H1 (cell line): Measurements from ENCODE around the gene EEF2. TPM values are rescaled to one million over a fixed set of nuclear protein-coding genes. Genes with fewer than 3 reads are reported as not detected.

Experiments used
- CTCF ChIA-PET: fragments of 300-600 bp; sonication (Branson Sonifier 250); formaldehyde crosslinking; loops from one replicate; lab custom pipeline; 2021; ENCODE audit not compliant: partially characterized antibody; lab: Charles Lee
- POLR2A ChIA-PET: fragments of 300-600 bp; sonication (Branson Sonifier 250); formaldehyde crosslinking; loops from one replicate; lab custom pipeline; 2021; ENCODE audit warnings: inconsistent platforms; ENCODE audit not compliant: partially characterized antibody; lab: Charles Lee
- DNase-seq, 2 experiments: peaks; one replicate each; pipeline versions ENCODE4 v3.0.0 to v3.0.0-alpha.2; 2010 to 2022; ENCODE audit warnings: low spot score in 2 of 2, low read depth in 1 of 2, mixed read lengths in 1 of 2
- FAIRE-seq: peaks from 2 replicates; lab custom pipeline; 2011; peaks lifted over from hg19 to GRCh38; lab: Jason Lieb, UNC
- H2AFZ ChIP-seq: 2 replicates; pipeline ENCODE4 v1.8.1; 2012; ENCODE audit warnings: low read length, inconsistent platforms
- H2AK5ac ChIP-seq: 2 replicates; pipeline ENCODE4 v1.6.1; 2013; ENCODE audit warnings: low read depth, low read length
- H2BK120ac ChIP-seq: replicated peaks from 2 replicates; pipeline ENCODE3; 2013; ENCODE audit warnings: low read depth, low read length, inconsistent platforms
- H2BK12ac ChIP-seq: 2 replicates; pipeline ENCODE4 v1.6.1; 2013; ENCODE audit warnings: low read depth, low read length
- H2BK15ac ChIP-seq: 2 replicates; pipeline ENCODE4 v1.6.1; 2013; ENCODE audit warnings: low read length
- H2BK20ac ChIP-seq: 2 replicates; pipeline ENCODE4 v1.6.1; 2013; ENCODE audit warnings: low read length
- H2BK5ac ChIP-seq: 2 replicates; pipeline ENCODE4 v1.6.1; 2013; ENCODE audit warnings: low read depth, low read length
- H3K14ac ChIP-seq: 2 replicates; pipeline ENCODE4 v1.6.1; 2013; ENCODE audit warnings: inconsistent platforms; ENCODE audit not compliant: insufficient read length
- H3K18ac ChIP-seq: 2 replicates; pipeline ENCODE4 v1.6.1; 2013; ENCODE audit warnings: low read length; ENCODE audit errors: extremely low read depth
- H3K23ac ChIP-seq: 2 replicates; pipeline ENCODE4 v1.6.1; 2013; ENCODE audit warnings: inconsistent platforms; ENCODE audit not compliant: insufficient read length
- H3K23me2 ChIP-seq: 2 replicates; pipeline ENCODE4 v1.6.1; 2013; ENCODE audit warnings: low read depth, low read length
- H3K27ac ChIP-seq: 2 replicates; pipeline ENCODE4 v1.6.1; 2011; ENCODE audit warnings: low read depth, low read length, inconsistent platforms
- H3K27me3 ChIP-seq, 4 experiments: replicated peaks in 1 of 4; 1 replicate in 1 of 4; 2 replicates in 3 of 4; pipeline versions ENCODE4 v1.6.1 to v1.8.1; 2011 to 2013; ENCODE audit warnings: low read length in 3 of 4, mild to moderate bottlenecking in 3 of 4, inconsistent platforms in 2 of 4, mixed read lengths in 2 of 4, moderate library complexity in 1 of 4; ENCODE audit not compliant: control insufficient read depth in 3 of 4, insufficient read depth in 3 of 4; ENCODE audit errors: extremely low read depth in 1 of 4
- H3K36me3 ChIP-seq, 4 experiments: 2 replicates each; pipeline versions ENCODE4 v1.6.1 to v1.8.1; 2011 to 2013; ENCODE audit warnings: mild to moderate bottlenecking in 4 of 4, low read length in 3 of 4, moderate library complexity in 2 of 4, control low read depth in 1 of 4, inconsistent platforms in 1 of 4; ENCODE audit not compliant: insufficient read depth in 4 of 4, control insufficient read depth in 2 of 4
- H3K4ac ChIP-seq: replicated peaks from 2 replicates; pipeline ENCODE3; 2013; ENCODE audit warnings: low read length, low read depth, mixed read lengths, inconsistent platforms; ENCODE audit not compliant: insufficient read length
- H3K4me1 ChIP-seq, 4 experiments: replicated peaks in 1 of 4; 1 replicate in 1 of 4; 2 replicates in 3 of 4; pipeline versions ENCODE4 v1.6.1 to v1.8.1; 2011 to 2013; ENCODE audit warnings: low read length in 3 of 4, inconsistent platforms in 2 of 4, mixed read lengths in 1 of 4; ENCODE audit not compliant: insufficient read depth in 4 of 4, control insufficient read depth in 3 of 4
- H3K4me2 ChIP-seq, 2 experiments: 2 replicates each; pipeline versions ENCODE4 v1.6.1 to v1.8.1; 2011 to 2013; ENCODE audit warnings: low read depth in 2 of 2, low read length in 2 of 2, control low read depth in 1 of 2, inconsistent platforms in 1 of 2, mild to moderate bottlenecking in 1 of 2; ENCODE audit not compliant: insufficient read depth in 1 of 2
- H3K4me3 ChIP-seq, 4 experiments: fragments of 200-600, 300-600 bp in 1 of 4; sonication (generic), shearing (Covaris generic), sonication (Bioruptor Twin) in 1 of 4; 2 replicates each; pipeline versions ENCODE4 v1.5.1 to v1.8.1; 2011 to 2016; ENCODE audit warnings: low read length in 4 of 4, low read depth in 3 of 4, control low read depth in 2 of 4, inconsistent platforms in 2 of 4, mild to moderate bottlenecking in 2 of 4, mixed read lengths in 1 of 4, moderate library complexity in 1 of 4; ENCODE audit not compliant: insufficient read depth in 2 of 4; ENCODE audit errors: extremely low read depth in 1 of 4
- H3K56ac ChIP-seq: replicated peaks from 2 replicates; pipeline ENCODE3; 2013; ENCODE audit warnings: low read depth, mild to moderate bottlenecking, mixed read lengths, low read length, inconsistent platforms; ENCODE audit not compliant: insufficient read length
- H3K79me1 ChIP-seq: 2 replicates; pipeline ENCODE4 v1.6.1; 2013; ENCODE audit warnings: low read depth, low read length, control low read depth
- H3K79me2 ChIP-seq, 2 experiments: 2 replicates each; pipeline versions ENCODE4 v1.6.1 to v1.8.1; 2012 to 2013; ENCODE audit warnings: low read length in 2 of 2, mild to moderate bottlenecking in 2 of 2, inconsistent platforms in 1 of 2; ENCODE audit not compliant: insufficient read depth in 2 of 2, control insufficient read depth in 1 of 2
- H3K9ac ChIP-seq, 4 experiments: replicated peaks in 1 of 4; 1 replicate in 1 of 4; 2 replicates in 3 of 4; pipeline versions ENCODE4 v1.6.1 to v1.8.1; 2011 to 2013; ENCODE audit warnings: low read depth in 3 of 4, low read length in 3 of 4, control low read depth in 2 of 4, mild to moderate bottlenecking in 2 of 4, moderate library complexity in 2 of 4, inconsistent platforms in 1 of 4; ENCODE audit errors: extremely low read depth in 1 of 4
- H3K9me3 ChIP-seq, 2 experiments: 2 replicates each; pipeline versions ENCODE4 v1.6.1 to v1.8.1; 2012 to 2013; ENCODE audit warnings: mild to moderate bottlenecking in 2 of 2, moderate library complexity in 2 of 2, control low read depth in 1 of 2, inconsistent platforms in 1 of 2, low read depth in 1 of 2, low read length in 1 of 2, mixed read lengths in 1 of 2; ENCODE audit not compliant: insufficient read depth in 2 of 2
- H4K20me1 ChIP-seq, 2 experiments: replicated peaks in 1 of 2; 2 replicates each; pipeline versions ENCODE3 to v1.8.1; 2011 to 2013; ENCODE audit warnings: inconsistent platforms in 2 of 2, low read length in 2 of 2, mild to moderate bottlenecking in 1 of 2; ENCODE audit not compliant: insufficient read depth in 2 of 2, control insufficient read depth in 1 of 2
- H4K5ac ChIP-seq: 2 replicates; pipeline ENCODE4 v1.6.1; 2013; ENCODE audit warnings: low read length, low read depth, mixed read lengths, inconsistent platforms; ENCODE audit not compliant: insufficient read length
- H4K8ac ChIP-seq: 2 replicates; pipeline ENCODE4 v1.8.0; 2013; ENCODE audit warnings: mild to moderate bottlenecking, moderate library complexity, low read length, inconsistent platforms; ENCODE audit not compliant: insufficient read depth; ENCODE audit errors: extremely low read depth
- H4K91ac ChIP-seq: replicated peaks from 2 replicates; pipeline ENCODE3; 2013; ENCODE audit warnings: low read length, mixed read lengths, inconsistent platforms; ENCODE audit not compliant: insufficient read length
- CTCF ChIP-seq, 3 experiments: IDR thresholded peaks; 1 replicate in 2 of 3; 2 replicates in 1 of 3; pipeline versions ENCODE4 v1.5.1 to v1.6.1; 2011; ENCODE audit warnings: low read length in 3 of 3, mild to moderate bottlenecking in 3 of 3, inconsistent platforms in 2 of 3, low read depth in 1 of 3, moderate library complexity in 1 of 3; ENCODE audit not compliant: insufficient read depth in 1 of 3; ENCODE audit errors: control extremely low read depth in 1 of 3
- E2F6 ChIP-seq: IDR thresholded peaks from 2 replicates; pipeline ENCODE4 v1.6.1; 2012; ENCODE audit warnings: inconsistent platforms
- KDM5A ChIP-seq: fragments of 200-600 bp; IDR thresholded peaks from 2 replicates; pipeline ENCODE4 v1.7.1; 2012; ENCODE audit warnings: mild to moderate bottlenecking, low read length, inconsistent platforms, mixed read lengths
- MAX ChIP-seq: IDR thresholded peaks from 2 replicates; pipeline ENCODE4 v1.6.1; 2012; ENCODE audit warnings: inconsistent platforms
- NANOG ChIP-seq: IDR thresholded peaks from 2 replicates; pipeline ENCODE4 v1.6.1; 2011; ENCODE audit warnings: low read length, low read depth, mild to moderate bottlenecking, inconsistent platforms; ENCODE audit not compliant: insufficient read depth, poor library complexity, severe bottlenecking
- SP2 ChIP-seq: IDR thresholded peaks from 2 replicates; pipeline ENCODE4 v1.6.1; 2012; ENCODE audit warnings: mild to moderate bottlenecking, low read length, inconsistent platforms
- TAF7 ChIP-seq: optimal IDR thresholded peaks from 2 replicates; pipeline ENCODE3; 2011; ENCODE audit warnings: low read depth, mild to moderate bottlenecking, inconsistent platforms, low read length, moderate library complexity, borderline replicate concordance
- TEAD4 ChIP-seq: IDR thresholded peaks from 2 replicates; pipeline ENCODE4 v1.6.1; 2012; ENCODE audit warnings: low read depth, low read length, inconsistent platforms, mixed read lengths
- WGBS, 2 experiments: shearing (Covaris generic) in 1 of 2; methylation state at CpG; one replicate each; pipeline versions ENCODE4 v1.1.6 to v1.1.7; 2013 to 2015; ENCODE audit warnings: low lambda C conversion rate in 2 of 2, mixed read lengths in 2 of 2, inconsistent platforms in 1 of 2, low coverage in 1 of 2, missing lambda C conversion rate in 1 of 2; ENCODE audit not compliant: insufficient replicate concordance in 2 of 2, insufficient coverage in 1 of 2, insufficient read length in 1 of 2; ENCODE audit errors: extremely low coverage in 1 of 2, missing lambda C conversion rate in 1 of 2; 5-methylcytosine and 5-hydroxymethylcytosine counted together
- polyA plus RNA-seq, 7 experiments: library from polyadenylated mRNA; depleted of rRNA in 3 of 7; stranded (reverse) in 5 of 7; unstranded in 2 of 7; fragments of >200 nt in 5 of 7; fragments of 200-250 nt in 2 of 7; gene quantifications; 1 replicate in 5 of 7; 2 replicates in 1 of 7; 4 replicates in 1 of 7; pipeline versions ENCODE4 v1.2.1 to v1.2.3, GENCODE V29; 2011 to 2013; ENCODE audit warnings: missing spikeins in 2 of 7, mixed read lengths in 2 of 7
- total RNA-seq: library from RNA; stranded (reverse); fragmentation: NEBNext Ultra II Directional; extraction: Animal tissue kit (Norgen Biotek cat#: 25700); gene quantifications from 2 replicates; pipeline ENCODE4 v1.2.1, GENCODE V29; 2021

Gene EEF2
- total and polyA plus RNA-seq, 2 of the 8 experiments (the other 6 are each of a cell fraction or from before 2014, with no cell fraction given): 1,554 to 3,380 TPM

- Histone ChIP-seq H3K23me2 (peaks cover 5% of the 10 kb centered on the region), H2BK20ac (no peak overlapping the region), H2BK120ac (no peak overlapping the region), H3K18ac (no peak overlapping the region), H2BK5ac (no peak overlapping the region), H2BK15ac (no peak overlapping the region), H2BK12ac (no peak overlapping the region), H3K79me1 (peaks cover 14% of the 10 kb centered on the region), H3K9ac (no peak overlapping the region), H3K56ac (no peak overlapping the region), H3K4me1 (peaks cover 3 to 12% (median 5%) of the 10 kb centered on the region in 4 experiments), H3K27ac (no peak overlapping the region), H4K20me1 (peaks cover 25 to 32% of the 10 kb centered on the region in 2 experiments), H3K9me3 (no peaks in the 10 kb centered on the region), H3K23ac (no peak overlapping the region), H2AFZ (no peak overlapping the region), H3K36me3 (peaks cover 0 to 18% (median 7%) of the 10 kb centered on the region in 4 experiments; a peak in 5 of 8 replicates), H3K4me2 (peak overlapping the region in 1 of 2 experiments; percentile 63; a peak in 1 of 4 replicates), H2AK5ac (no peak overlapping the region), H3K4ac (no peak overlapping the region), H4K91ac (no peak overlapping the region), H4K8ac (no peak overlapping the region), H3K79me2 (peaks cover 13 to 53% of the 10 kb centered on the region in 2 experiments), H3K27me3 (no peaks in the 10 kb centered on the region), H4K5ac (no peak overlapping the region), H3K4me3 (no peak overlapping the region), H3K14ac (no peak overlapping the region)
- ChIA-PET CTCF (interaction anchor here (0.8 kb wide), 1 partner anchor 81 kb away, joined by 3 read pairs; no protein-coding TSS in a partner anchor), POLR2A (interaction anchor here (1.0 to 7.2 kb wide), 3 partner anchors 28 to 52 kb away, joined by 5 to 125 read pairs (median 5); partner anchors contain the start of genes DAPK3 and EEF2)
- FAIRE-seq: no peak
- 90% methylated on average over 21 of the region's 24 CpGs; no CpG with 5 or more reads in 1 of the 2 experiments for WGBS, 2 experiments
- DNase-seq: no peak
- TF ChIP-seq NANOG (no peak), TAF7 (no peak), MAX (no peak), CTCF (IDR thresholded peaks at IDR 0.05; ENCODE audit: control extremely low read depth in 1 of 3, insufficient read depth in 1 of 3, low read depth in 1 of 3, low read length in 3 of 3) (no peak), KDM5A (no peak), TEAD4 (no peak), E2F6 (no peak), SP2 (no peak)
Observed at GRCh38 chr19:4009990-4010807, 24.9 kb upstream of the EEF2 start.
